ENCODE data around the gene F12.

- TF ChIP-seq EZH2 (IDR thresholded peaks at IDR 0.05) (peak; percentile 8), EZH2phosphoT487 (IDR thresholded peaks at IDR 0.05) (no peak)
- TF ChIP-seq, protein P1, sequence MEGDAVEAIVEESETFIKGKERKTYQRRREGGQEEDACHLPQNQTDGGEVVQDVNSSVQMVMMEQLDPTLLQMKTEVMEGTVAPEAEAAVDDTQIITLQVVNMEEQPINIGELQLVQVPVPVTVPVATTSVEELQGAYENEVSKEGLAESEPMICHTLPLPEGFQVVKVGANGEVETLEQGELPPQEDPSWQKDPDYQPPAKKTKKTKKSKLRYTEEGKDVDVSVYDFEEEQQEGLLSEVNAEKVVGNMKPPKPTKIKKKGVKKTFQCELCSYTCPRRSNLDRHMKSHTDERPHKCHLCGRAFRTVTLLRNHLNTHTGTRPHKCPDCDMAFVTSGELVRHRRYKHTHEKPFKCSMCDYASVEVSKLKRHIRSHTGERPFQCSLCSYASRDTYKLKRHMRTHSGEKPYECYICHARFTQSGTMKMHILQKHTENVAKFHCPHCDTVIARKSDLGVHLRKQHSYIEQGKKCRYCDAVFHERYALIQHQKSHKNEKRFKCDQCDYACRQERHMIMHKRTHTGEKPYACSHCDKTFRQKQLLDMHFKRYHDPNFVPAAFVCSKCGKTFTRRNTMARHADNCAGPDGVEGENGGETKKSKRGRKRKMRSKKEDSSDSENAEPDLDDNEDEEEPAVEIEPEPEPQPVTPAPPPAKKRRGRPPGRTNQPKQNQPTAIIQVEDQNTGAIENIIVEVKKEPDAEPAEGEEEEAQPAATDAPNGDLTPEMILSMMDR (IDR thresholded peaks at IDR 0.05) = peak; percentile 76
Observed at GRCh38 chr5:177455036-177455660, 45.8 kb upstream of the F12 start.

All from neural progenitor cell (in vitro differentiated cells).